Small intestine (tissue), 7 donors: ENCODE measurements around the gene INO80D. TPM values are rescaled to one million over a fixed set of nuclear protein-coding genes. Genes with fewer than 3 reads are reported as not detected.
"Not testable (repeated sequence)": the region's sequence is repeated elsewhere in the genome, so short reads cannot be mapped to it uniquely, and the experiment has no call there.

Experiments used
- DNase-seq, 2 donors: peaks; one replicate each; pipeline versions ENCODE4 v3.0.0 to v3.0.0-alpha.2; 2013
- FAIRE-seq: peaks from 2 replicates; lab custom pipeline; 2012; peaks lifted over from hg19 to GRCh38; lab: Jason Lieb, UNC
- H3K27ac ChIP-seq, 3 donors: one replicate each; pipeline ENCODE4 v1.5.1; 2013; ENCODE audit warnings: low read length in 2 of 3, mild to moderate bottlenecking in 2 of 3, control low read depth in 1 of 3, inconsistent platforms in 1 of 3, low read depth in 1 of 3, moderate library complexity in 1 of 3
- H3K27me3 ChIP-seq, 3 donors: one replicate each; pipeline ENCODE4 v1.6.1; 2013; ENCODE audit warnings: low read length in 3 of 3, inconsistent platforms in 1 of 3; ENCODE audit not compliant: control insufficient read depth in 3 of 3, insufficient read depth in 3 of 3
- H3K36me3 ChIP-seq, 3 donors: one replicate each; pipeline ENCODE4 v1.6.1; 2013; ENCODE audit warnings: low read length in 3 of 3, inconsistent platforms in 1 of 3, low read depth in 1 of 3, mild to moderate bottlenecking in 1 of 3, moderate library complexity in 1 of 3; ENCODE audit not compliant: control insufficient read depth in 3 of 3, insufficient read depth in 2 of 3
- H3K4me1 ChIP-seq, 3 donors: one replicate each; pipeline ENCODE4 v1.6.1; 2013; ENCODE audit warnings: low read length in 2 of 3, inconsistent platforms in 1 of 3, low read depth in 1 of 3, mild to moderate bottlenecking in 1 of 3, moderate library complexity in 1 of 3; ENCODE audit not compliant: control insufficient read depth in 3 of 3, insufficient read depth in 2 of 3
- H3K4me3 ChIP-seq, 3 donors: one replicate each; pipeline ENCODE4 v1.5.1; 2013; ENCODE audit warnings: low read length in 3 of 3, control low read depth in 1 of 3, inconsistent platforms in 1 of 3, low read depth in 1 of 3, mild to moderate bottlenecking in 1 of 3, moderate library complexity in 1 of 3
- H3K9me3 ChIP-seq, 2 donors: one replicate each; pipeline ENCODE4 v1.6.1; 2013; ENCODE audit warnings: low read depth in 1 of 2, low read length in 1 of 2; ENCODE audit not compliant: control insufficient read depth in 2 of 2, insufficient read depth in 1 of 2
- WGBS, 3 donors: extraction: QIAGEN DNeasy Blood & Tissue Kit; methylation state at CpG; one replicate each; pipeline ENCODE4 v1.1.7; 2013; 5-methylcytosine and 5-hydroxymethylcytosine counted together
- polyA plus RNA-seq, 4 donors: library from polyadenylated mRNA; stranded (reverse) in 3 of 4; unstranded in 1 of 4; fragments of 200-250 nt in 3 of 4; fragments of 120-200 nt in 1 of 4; gene quantifications; one replicate each; pipeline versions ENCODE4 v1.2.1 to v1.2.3, GENCODE V29; 2013
- donor health status: healthy with polysubstance abuse.
- donor health status: control.
- donor health status: control.
- donor health status: Bipolar disorder and iron deficiency.
- donor health status: healthy.

The INO80D gene
- polyA plus RNA-seq, 4 donors: 1.6 to 11.6 (median 2.3) TPM

GRCh38 chr2:205994344-205994743 is 91.6 kb downstream of the INO80D start:
- no peak for FAIRE-seq

GRCh38 chr2:205990104-205990503 is 95.9 kb downstream of the INO80D start:
- FAIRE-seq: no peak

More at GRCh38 chr2:205994344-205994743, 91.6 kb downstream of the INO80D start:
- Histone ChIP-seq H3K4me1 (no peaks in the 10 kb centered on the region), H3K36me3 (peaks cover 3 to 24% (median 3%) of the 10 kb centered on the region in 3 donors), H3K4me3 (no peak overlapping the region), H3K27me3 (no peaks in the 10 kb centered on the region), H3K27ac (no peak overlapping the region), H3K9me3 (no peaks in the 10 kb centered on the region)
- no peak for DNase-seq
- WGBS, 3 donors: 95 to 98% (median 96%) methylated on average over 2 of the region's 2 CpGs

DNA sequence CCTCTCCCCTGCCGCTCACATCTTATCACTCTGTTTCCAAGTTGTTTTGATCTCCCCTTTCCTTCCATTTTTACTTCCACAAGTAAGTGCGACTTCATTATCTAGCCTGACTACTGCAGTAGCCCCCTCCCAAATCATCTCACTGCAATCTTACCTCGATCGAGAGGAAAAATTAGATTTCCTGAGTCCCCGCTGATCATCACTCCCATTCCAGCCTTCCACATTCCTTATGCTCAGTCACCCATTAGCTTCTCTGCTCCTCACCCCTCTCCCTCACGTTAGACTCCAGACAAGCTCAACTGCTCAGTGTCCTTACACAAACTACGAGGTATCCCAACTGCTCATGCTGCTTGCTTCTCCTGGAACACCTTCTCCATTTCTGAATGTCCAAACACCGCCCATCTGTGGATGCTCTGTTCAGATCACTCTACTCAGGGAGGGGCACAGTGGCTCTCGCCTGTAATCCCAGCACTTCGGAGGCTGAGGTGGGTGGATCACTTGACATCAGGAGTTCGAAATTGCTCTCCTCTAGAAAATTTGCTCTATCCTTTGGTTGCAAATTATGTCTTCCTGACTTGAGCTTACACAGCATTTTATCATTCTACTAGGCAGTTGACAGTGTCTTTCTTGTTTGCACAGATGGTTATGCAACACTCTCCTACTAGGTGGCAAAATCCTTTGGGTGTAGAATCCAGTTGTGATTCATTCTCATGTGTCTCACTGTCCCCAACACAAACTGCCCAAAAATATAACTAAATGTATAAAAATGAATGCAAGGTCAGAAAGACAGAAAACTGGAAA is 96.5 kb downstream of the INO80D start:
- no peaks in the 10 kb centered on the region for H3K27me3 ChIP-seq
- DNase-seq (no peak), FAIRE-seq (no peak)
- peaks cover 0 to 12% (median 0%) of the 10 kb centered on the region in 3 donors for H3K4me1 ChIP-seq
- H3K27ac ChIP-seq: no peak overlapping the region
- 92 to 96% (median 95%) methylated on average over 11 of the region's 11 CpGs for WGBS, 3 donors
- H3K9me3 ChIP-seq: no peaks in the 10 kb centered on the region
- no peak overlapping the region for H3K4me3 ChIP-seq
- H3K36me3 ChIP-seq: peaks cover 0 to 25% (median 0%) of the 10 kb centered on the region in 3 donors

More at GRCh38 chr2:205990104-205990503, 95.9 kb downstream of the INO80D start:
- H3K9me3 ChIP-seq: no peaks in the 10 kb centered on the region
- H3K36me3 ChIP-seq: peaks cover 0 to 25% (median 0%) of the 10 kb centered on the region in 3 donors
- DNase-seq: no peak
- H3K27me3 ChIP-seq: no peaks in the 10 kb centered on the region
- H3K4me3 ChIP-seq: no peak overlapping the region
- H3K4me1 ChIP-seq: peaks cover 0 to 12% (median 0%) of the 10 kb centered on the region in 3 donors
- 78 to 92% (median 85%) methylated on average over 2 of the region's 2 CpGs for WGBS, 3 donors
- no peak overlapping the region for H3K27ac ChIP-seq

- Histone ChIP-seq H3K36me3 (peaks cover 0 to 23% (median 0%) of the 10 kb centered on the region in 3 donors), H3K4me1 (peaks cover 0 to 16% (median 0%) of the 10 kb centered on the region in 3 donors)
- FAIRE-seq, H3K9me3 ChIP-seq, H3K27me3 ChIP-seq, H3K27ac ChIP-seq, H3K4me3 ChIP-seq, DNase-seq: not testable (repeated sequence)
- 96 to 100% (median 98%) methylated on average over 1 of the region's 1 CpG for WGBS, 3 donors
These were observed 97.3 kb downstream of the INO80D start for GRCh38 chr2:205988681-205989080.

DNA sequence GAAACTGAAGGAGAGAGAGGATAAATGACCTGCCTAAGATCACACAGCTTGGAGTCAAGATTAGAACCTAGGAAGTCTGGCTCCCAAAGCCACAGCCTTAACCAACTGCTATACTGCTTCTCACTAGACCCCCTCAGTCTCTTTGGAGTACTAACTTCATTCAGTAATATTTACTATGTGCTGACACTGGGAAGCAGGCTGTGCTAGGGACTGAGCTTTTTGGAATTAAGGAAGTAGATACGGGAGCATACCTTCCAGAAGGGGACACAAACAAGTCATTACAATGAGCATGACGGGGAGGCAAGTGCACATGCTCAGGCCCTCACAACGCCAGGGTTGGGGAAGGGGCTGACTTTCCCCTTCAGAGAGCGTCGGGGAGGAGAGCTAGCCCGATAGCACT is 97.7 kb downstream of the INO80D start:
- H3K36me3 ChIP-seq: peaks cover 0 to 23% (median 0%) of the 10 kb centered on the region in 3 donors
- no peaks in the 10 kb centered on the region for H3K9me3 ChIP-seq
- DNase-seq (no peak), FAIRE-seq (no peak)
- no peaks in the 10 kb centered on the region for H3K27me3 ChIP-seq
- no peak overlapping the region for H3K27ac ChIP-seq
- no peak overlapping the region for H3K4me3 ChIP-seq
- peaks cover 0 to 20% (median 0%) of the 10 kb centered on the region in 3 donors for H3K4me1 ChIP-seq
- 92 to 99% (median 95%) methylated on average over 6 of the region's 6 CpGs for WGBS, 3 donors

DNA sequence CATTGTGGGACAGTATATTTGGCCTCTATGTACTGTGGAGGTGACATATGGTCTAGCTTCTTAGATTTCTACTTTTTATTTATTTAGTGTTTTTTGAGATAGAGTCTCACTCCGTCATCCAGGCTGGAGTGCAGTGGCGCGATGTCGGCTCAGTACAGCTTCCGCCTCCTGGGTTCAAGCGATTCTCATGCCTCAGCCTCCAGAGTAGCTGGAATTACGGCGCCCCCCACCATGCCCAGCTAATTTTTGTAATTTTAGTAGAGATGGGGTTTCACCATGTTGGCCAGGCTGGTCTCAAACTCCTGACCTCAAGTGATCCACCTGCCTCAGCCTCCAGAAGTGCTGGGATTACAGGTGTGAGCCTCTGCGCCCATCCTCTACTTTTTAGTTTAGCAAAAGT is 99.6 kb downstream of the INO80D start:
- not testable (repeated sequence) for H3K36me3 ChIP-seq, H3K27me3 ChIP-seq, DNase-seq, H3K4me3 ChIP-seq, FAIRE-seq, H3K9me3 ChIP-seq
- WGBS, 3 donors: 95 to 99% (median 98%) methylated on average over 9 of the region's 9 CpGs
- Histone ChIP-seq H3K4me1 (peaks cover 0 to 28% (median 0%) of the 10 kb centered on the region in 3 donors), H3K27ac (peak overlapping the region in 1 of 3 donors; percentile 55)

GRCh38 chr2:205984381-205984780 is 101.6 kb downstream of the INO80D start:
- H3K27ac ChIP-seq: peak overlapping the region in 2 of 3 donors; percentile 41 to 58
- H3K4me1 ChIP-seq: peaks cover 0 to 28% (median 0%) of the 10 kb centered on the region in 3 donors
- WGBS, 3 donors: 22 to 48% (median 34%) methylated on average over 6 of the region's 6 CpGs
- FAIRE-seq: no peak
- no peaks in the 10 kb centered on the region for H3K27me3 ChIP-seq
- peaks cover 0 to 4% of the 10 kb centered on the region in 2 donors for H3K9me3 ChIP-seq
- no peak overlapping the region for H3K4me3 ChIP-seq
- peaks cover 0 to 8% (median 0%) of the 10 kb centered on the region in 3 donors for H3K36me3 ChIP-seq
- no peak for DNase-seq

DNA sequence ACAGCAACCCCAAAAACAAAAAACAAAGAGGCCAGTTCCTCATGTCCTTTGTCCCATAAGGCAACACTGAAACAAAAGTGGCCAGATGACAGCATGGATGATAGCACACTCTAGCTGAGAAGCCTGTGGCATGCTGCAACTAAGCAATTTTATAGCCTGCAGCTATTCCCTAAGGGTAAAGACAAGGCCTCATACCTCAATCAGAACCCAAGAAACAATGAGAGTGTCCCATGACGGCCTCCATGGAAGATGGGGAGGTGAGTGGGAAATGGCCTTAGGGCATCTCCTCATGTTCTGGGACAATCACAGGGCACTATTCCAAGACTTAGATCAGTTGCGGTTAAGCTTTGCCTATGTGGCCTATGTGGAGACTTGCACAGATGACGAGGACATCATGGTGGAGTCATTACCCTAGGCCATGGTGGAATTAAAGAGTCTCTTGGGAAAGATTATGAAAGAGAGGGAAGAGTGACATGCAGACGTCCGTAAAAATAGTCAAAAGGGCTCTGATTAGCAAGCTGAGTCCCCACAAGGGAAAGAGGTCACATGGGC is 103.1 kb downstream of the INO80D start:
- no peak for FAIRE-seq

More for the DNA sequence above, 103.1 kb downstream of the INO80D start:
- Histone ChIP-seq H3K4me3 (no peak overlapping the region), H3K36me3 (peaks cover 0 to 2% (median 0%) of the 10 kb centered on the region in 3 donors), H3K4me1 (peaks cover 0 to 28% (median 0%) of the 10 kb centered on the region in 3 donors), H3K27ac (peak overlapping the region in 1 of 3 donors; percentile 41), H3K9me3 (peaks cover 0 to 13% of the 10 kb centered on the region in 2 donors), H3K27me3 (no peaks in the 10 kb centered on the region)
- DNase-seq: peak in 1 of 2 donors; percentile 24
- 94 to 97% (median 96%) methylated on average over 5 of the region's 5 CpGs for WGBS, 3 donors
